NCI-H226 (cell line): ENCODE data around the gene CAV1.

Experiments
- DNase-seq: peaks from one replicate; pipeline ENCODE4 v3.0.0-alpha.2; 2015

Gene CAV1

DNA sequence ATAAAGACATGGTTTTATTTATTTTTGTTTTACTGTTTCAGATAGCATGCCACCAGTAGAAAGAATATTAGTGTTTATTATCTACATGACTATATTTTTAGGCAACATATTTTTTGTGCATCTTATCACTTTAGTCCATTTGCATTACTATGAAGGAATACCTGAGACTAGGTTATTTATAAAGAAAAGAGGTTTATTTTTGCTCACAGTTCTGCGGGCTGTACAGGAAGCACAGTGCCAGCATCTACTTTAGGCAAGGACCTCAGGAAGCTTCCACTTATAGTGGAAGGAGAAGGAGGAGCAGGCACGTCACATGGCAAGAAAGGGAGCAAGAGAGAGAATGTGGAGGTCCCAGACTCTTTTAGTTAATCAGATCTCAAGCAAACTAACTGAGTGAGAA lies 19.6 kb upstream of the CAV1 start:
- no peak for DNase-seq

GRCh38 chr7:116505823-116506222 lies 19.0 kb upstream of the CAV1 start:
- no peak for DNase-seq

- no peak for DNase-seq
These were observed 14.8 kb upstream of the CAV1 start for GRCh38 chr7:116509982-116510579.

DNA sequence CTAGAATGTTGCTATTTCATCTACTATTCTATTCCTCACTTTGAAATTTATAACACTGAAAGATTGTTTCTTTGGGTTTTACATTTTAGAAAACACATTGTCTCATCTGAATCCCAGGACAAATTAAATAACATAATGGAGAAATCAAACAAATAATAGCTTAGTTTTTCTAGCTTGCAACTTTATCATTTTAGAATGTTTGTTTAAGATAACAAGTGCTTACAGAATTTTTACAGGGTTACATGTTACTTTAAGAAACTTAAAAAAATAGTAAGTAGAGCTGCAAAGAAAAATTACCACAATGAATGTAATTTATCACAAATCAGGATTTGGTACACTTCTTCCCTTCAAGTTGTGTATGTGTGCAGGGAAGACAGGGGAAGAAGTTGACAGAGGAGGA lies 14.0 kb upstream of the CAV1 start:
- DNase-seq: no peak

- DNase-seq: peak; percentile 83
These were observed 13.0 kb upstream of the CAV1 start for GRCh38 chr7:116511552-116512519.

GRCh38 chr7:116512520-116513188 lies 12.2 kb upstream of the CAV1 start:
- peak; percentile 73 for DNase-seq

GRCh38 chr7:116515584-116515983 lies 9.3 kb upstream of the CAV1 start:
- DNase-seq: no peak

- DNase-seq: no peak
These were observed 8.5 kb upstream of the CAV1 start for GRCh38 chr7:116516324-116516723.

- DNase-seq: no peak
These were observed 7.2 kb upstream of the CAV1 start for GRCh38 chr7:116517626-116518025.

- DNase-seq: no peak
These were observed 5.9 kb upstream of the CAV1 start for GRCh38 chr7:116518961-116519360.

DNA sequence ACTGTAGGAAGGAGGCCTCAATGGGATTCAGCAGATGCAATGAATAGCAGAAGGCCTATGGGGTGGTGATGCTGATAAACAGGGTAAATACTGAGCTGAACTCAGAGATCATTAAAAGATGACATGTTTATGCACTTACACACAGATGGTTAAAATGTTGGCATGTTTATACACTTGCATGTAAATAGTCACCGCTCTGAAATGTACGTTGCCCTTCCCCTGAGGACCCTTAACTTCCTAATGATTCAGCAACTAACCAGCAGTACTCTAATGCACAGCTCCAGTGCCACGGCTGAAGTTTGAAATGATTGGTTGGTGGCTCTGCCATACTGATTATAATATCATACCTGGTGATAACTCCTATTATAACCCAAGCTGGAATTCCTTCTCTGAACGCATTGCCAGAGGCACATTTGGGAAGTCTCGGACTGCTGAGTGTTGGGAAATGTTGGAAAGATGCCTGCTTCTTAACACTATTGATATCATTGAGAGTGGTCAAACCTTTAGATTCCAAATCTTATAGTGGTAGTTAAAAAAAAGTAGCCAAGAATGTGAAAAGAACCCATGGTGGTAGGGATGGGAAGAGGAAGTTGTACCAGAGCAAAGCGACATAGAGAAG lies 3.7 kb upstream of the CAV1 start:
- DNase-seq: no peak

- DNase-seq: peak; percentile 78
These were observed 2.6 kb upstream of the CAV1 start for GRCh38 chr7:116522247-116522646.

GRCh38 chr7:116524221-116524608 lies 621 bp upstream of the CAV1 start:
- no peak for DNase-seq

DNA sequence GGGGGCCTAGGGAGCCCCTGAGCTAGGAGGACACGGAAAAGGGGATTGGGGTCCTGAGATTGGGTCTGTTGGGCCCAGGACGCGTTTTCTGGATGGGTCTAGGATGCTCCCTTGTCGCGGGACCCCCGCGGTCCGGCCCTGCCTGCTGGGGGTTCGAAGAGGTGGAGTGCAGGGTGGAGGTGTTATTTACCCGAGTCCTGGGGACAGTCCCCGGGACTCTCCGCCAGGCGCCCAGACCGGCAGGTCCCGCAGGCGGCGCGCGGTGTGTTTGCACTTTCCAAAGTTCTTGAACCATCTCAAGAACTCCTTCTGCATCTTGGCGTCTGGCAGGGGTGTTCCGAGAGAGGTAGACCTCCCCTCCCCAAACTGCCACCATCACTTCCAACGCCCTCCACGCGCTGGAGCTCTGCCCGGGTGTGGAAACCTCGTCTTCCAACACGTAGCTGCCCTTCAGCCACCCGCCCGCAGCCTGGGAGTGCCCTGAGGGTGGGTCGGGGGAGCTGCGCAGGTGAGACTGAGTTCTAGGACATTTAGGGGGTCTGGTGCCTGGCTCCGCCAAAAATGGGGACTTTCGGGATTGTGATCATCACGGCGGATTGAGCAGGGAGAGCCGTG lies 569 bp downstream of the CAV1 start:
- no peak for DNase-seq

GRCh38 chr7:116525913-116526861 lies 1.4 kb downstream of the CAV1 start:
- DNase-seq: peak; percentile 81

DNA sequence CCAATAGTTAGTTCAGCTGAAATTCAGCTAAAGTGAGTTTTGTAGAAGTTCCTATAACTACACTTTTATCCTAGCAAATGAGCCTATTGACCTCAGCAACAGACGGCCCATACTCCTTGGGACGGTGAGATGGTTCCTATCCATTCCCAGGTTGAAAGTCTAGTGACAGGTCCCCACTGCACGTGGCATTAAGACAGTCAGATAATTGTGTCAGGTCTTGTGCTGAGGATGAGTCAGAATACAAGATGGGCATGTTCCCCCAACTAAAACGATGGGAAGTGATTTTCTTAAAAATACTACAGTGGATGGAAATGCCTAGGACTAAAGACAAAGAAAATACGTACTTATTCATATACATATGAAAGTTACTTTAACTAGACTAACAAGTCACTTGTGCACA lies 2.1 kb downstream of the CAV1 start:
- DNase-seq: no peak

- DNase-seq: no peak
These were observed 2.7 kb downstream of the CAV1 start for GRCh38 chr7:116527521-116527920.

- peak; percentile 95 for DNase-seq
These were observed 3.4 kb downstream of the CAV1 start for GRCh38 chr7:116528008-116528789.

GRCh38 chr7:116529250-116529649 lies 4.4 kb downstream of the CAV1 start:
- DNase-seq: no peak

DNA sequence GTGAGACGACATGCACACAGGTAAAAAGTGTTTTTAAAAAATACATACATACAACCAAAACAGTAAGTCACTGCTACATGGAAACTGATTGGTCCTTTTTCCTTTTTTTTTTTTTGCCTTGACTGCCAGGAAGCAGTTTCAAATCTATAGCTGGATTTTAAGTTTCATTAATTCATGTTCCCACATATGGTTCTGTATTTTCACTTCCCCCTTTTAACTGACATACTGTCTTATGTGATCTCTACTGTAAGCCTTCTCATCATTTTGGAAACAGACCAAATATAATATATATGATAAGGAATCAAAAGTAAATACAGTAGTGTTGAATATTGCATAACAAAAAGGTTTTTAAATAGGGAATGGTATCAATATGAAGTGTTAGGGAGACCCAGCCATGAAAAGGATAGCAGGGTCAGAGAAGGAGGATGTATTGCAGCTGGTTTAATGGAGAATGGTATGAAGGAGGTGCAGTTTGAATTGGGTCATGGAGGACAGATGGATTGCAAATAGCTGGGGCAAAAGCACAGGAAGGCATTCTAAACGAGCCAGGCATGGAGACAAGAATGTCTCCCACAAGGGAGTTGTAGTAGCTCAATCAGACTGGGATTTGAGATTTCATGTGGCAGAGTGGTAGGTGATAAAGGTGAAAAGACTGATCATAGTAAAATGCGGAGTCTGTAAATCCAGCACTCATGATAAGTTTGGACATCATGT lies 5.4 kb downstream of the CAV1 start:
- DNase-seq: no peak
